Measurements from ENCODE around the gene DOCK1.

DNA sequence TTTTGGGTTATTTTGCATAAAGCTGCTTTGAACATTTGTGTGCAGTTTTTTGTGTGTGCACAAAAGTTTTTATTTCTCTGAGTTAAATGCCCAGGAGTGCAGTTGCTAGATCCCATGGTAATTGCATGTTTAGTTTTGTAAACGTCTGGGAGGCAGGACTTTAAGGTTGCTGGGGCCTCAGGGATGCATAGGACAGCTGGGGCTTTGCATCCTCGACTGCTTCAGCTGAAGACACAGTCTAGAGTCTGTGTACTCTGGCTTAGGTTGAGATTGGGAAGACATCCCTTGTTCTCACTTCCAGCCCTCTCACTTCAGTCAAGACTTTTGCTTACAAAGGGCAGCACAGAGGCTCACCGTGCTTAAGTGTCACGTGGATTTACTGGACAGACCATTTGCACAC is 385.6 kb downstream of the DOCK1 start:
- TF ChIP-seq GATA3 (IDR thresholded peaks at IDR 0.05; ENCODE audit: low read depth, low read length) = no peak
- TF ChIP-seq GATA2 (IDR thresholded peaks at IDR 0.05; ENCODE audit: low read depth, low read length) = no peak
